SH-SY5Y (cell line): ENCODE data around the gene MMP24.

Source experiments
- GATA2 ChIP-seq: IDR thresholded peaks from 2 replicates; pipeline ENCODE4 v1.6.1; 2011; ENCODE audit warnings: mild to moderate bottlenecking, low read depth, low read length
- GATA3 ChIP-seq: IDR thresholded peaks from 2 replicates; pipeline ENCODE4 v1.6.1; 2011; ENCODE audit warnings: low read depth, mild to moderate bottlenecking, low read length, moderate library complexity

- TF ChIP-seq GATA2 (no peak), GATA3 (no peak)
Measured at GRCh38 chr20:35320396-35321126, 94.1 kb downstream of the MMP24 start.
